IPS-NIHi7 (cell line): ENCODE measurements around the gene CLCN1.
"Not testable (repeated sequence)": the region's sequence is repeated elsewhere in the genome, so short reads cannot be mapped to it uniquely, and the experiment has no call there.

Source experiments
- DNase-seq: peaks from one replicate; pipeline ENCODE4 v3.0.0; 2012; ENCODE audit warnings: mixed read lengths; ENCODE audit errors: extremely low spot score

CLCN1 gene

DNA sequence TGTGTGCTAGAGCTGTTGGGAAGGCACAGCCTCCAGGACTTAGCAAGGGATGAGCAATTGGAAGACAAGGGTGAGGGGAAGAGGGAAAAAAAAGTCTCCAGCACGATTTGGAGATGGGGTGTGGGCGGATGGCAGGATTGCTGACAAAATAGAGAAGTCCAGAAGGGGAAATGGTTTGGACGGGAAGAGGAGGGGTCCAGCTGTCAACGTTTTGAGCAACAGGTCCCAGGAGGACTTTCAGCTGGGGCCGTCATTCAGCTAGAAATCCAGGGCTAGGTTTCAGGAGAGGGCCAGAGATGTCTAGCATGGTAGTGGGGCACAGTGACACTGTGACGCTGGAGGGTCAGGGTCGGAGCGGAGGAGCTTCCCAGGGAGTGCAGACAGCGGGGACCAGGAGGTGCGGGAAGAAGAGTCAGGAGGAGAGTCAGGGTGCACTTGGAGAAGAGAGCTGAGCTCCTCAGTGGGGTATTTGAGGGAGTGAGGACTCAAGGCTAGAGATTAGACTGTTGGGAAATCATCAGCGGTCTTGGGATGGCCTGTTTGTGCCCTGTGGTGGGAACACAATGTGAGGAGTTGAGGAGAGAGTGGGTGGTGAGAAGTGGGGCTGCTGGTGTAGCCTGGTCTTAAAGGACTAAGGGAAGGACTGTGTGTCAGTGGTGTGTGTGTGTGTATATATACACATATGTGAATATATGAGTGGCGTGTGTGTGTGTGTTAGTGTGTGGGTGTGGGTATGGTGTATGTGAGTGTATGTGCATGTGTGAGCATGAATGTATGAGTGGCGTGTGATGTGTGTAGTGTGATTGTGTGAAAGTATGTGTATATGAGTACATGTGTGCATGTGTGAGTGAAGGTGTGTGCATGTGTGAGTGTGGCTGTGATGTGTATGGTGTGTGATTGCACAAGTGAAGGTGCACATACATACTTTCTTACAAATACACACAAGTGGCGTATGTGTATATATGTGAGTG lies 69.0 kb downstream of the CLCN1 start:
- DNase-seq: no peak

DNA sequence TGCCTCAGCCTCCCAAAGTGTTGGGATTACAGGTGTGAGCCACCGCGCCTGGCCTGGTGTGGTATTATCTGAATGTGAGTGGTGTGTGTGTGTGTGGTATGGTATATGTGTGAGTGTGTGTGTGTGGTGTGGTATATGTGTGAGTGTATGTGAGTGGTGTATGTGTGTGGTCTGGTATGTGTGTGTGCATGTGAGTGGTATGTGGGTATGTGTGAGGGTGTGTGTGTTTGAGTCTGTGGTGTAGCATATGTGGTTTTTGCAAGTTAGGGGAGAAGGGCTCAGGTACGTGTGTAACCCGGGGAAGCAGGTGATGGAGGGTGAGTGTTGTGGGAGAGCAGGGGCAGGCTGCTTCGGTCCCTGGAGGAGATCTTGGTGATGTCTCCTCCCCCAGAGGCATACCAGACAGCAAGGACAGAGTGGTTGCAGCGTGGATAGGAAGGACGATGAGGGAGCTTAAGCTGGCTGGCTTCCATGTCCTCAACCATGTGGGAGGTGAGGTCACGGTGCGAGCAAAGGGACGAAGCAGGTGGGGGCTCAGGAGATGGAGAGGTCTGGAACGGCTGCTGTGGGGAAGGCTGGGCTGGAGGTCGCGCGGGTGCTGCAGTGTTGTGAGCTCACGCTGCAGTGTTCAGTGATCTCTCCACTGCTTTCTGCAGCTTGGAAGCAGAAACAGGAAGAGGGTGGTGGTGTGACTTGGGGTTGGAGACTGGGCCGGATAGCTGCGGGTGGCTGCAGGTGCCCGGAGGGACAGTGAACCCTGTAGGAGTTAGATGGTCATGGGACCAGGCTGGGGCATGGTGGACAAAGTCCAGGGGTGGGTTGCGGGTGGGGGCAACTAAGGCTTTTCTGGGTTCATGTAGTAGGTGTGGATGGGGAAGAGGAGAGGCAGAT lies 70.2 kb downstream of the CLCN1 start:
- no peak for DNase-seq

- DNase-seq: no peak
These were observed 71.5 kb downstream of the CLCN1 start for GRCh38 chr7:143387156-143387975.

- no peak for DNase-seq
These were observed 72.1 kb downstream of the CLCN1 start for GRCh38 chr7:143388051-143388450.

DNA sequence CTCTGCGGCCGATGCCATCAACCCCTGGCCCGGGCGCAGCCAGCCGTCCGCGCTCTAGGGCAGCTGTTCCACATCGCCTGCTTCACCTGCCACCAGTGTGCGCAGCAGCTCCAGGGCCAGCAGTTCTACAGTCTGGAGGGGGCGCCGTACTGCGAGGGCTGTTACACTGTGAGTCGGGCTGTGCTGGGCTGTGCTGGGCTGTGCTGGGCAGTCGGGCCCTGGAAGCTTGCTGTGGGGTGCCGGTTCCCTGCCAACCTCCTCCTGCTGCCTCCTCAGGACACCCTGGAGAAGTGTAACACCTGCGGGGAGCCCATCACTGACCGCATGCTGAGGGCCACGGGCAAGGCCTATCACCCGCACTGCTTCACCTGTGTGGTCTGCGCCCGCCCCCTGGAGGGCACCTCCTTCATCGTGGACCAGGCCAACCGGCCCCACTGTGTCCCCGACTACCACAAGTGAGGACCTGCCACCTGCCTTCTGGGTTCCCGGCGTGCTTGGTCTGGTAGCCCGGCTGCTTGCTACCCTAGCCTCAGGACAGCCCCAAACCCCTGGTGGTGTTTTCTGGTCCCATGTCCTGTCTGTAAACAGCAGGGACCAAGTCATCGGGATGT lies 72.7 kb downstream of the CLCN1 start:
- DNase-seq: no peak

GRCh38 chr7:143389316-143390103 lies 73.6 kb downstream of the CLCN1 start:
- DNase-seq: no peak

GRCh38 chr7:143390104-143390772 lies 74.3 kb downstream of the CLCN1 start:
- DNase-seq: no peak

- no peak for DNase-seq
These were observed 74.9 kb downstream of the CLCN1 start for GRCh38 chr7:143390773-143391317.

DNA sequence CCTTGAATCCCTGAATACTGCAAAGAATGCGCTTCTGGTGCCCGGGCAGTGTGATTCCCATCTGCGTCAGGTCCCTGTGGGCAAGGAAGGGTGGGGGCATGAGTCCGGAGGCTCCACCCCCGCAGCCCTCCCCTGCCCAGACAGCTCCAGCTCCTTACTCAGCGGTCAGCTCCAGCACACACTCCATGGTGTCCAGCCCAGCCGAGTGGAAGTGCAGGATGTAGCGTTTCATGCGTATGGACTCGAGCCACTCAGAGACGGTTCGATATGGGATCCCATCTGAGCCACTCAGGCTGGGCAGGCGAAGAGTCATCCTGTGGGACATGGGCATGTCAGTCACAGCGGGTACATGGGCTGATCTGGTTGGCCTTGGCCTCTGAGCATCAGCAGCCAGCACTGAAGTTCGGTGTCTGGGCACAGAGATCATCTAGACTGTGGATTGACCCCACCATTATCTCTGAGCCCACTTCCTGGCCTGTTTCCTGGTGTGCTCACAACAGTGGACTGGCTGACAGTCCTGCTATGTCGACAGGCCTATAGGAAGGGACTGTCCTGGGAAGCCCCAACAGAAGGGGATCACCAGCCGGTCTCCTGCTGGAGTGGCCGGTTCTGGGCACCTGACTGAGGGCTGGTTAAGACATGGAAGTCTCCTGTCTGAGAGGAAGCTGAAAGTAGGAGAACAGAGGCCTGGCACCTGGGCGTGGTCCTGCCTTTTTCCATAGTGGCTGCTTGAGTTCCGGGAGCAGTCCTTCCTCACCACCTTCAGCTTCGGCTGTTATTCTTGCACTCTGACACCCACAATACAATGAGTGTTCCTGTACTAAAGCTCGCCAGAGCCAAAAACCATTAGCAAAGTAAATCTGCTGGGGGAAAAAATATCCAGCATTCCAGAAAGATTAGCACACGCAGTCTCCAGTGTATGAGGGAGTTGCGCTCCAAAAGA lies 75.8 kb downstream of the CLCN1 start:
- DNase-seq: no peak

DNA sequence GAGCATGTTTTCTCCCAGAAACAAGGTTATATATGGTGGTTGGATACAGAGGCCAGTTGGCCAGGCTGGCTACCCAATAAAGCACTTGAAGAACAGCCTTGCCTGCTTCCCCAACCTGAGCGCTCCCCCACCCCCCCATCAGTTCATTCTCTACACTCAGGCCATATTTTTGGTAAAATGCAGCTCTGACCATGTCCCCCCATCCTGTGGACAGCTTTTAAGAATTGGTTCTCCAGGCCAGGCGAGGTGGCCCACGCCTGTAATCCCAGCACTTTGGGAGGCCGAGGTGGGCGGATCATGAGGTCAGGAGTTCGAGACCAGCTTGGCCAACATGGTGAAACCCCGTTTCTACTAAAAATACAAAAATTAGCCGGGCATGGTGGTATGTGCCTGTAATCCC lies 76.5 kb downstream of the CLCN1 start:
- not testable (repeated sequence) for DNase-seq

- no peak for DNase-seq
These were observed 77.0 kb downstream of the CLCN1 start for GRCh38 chr7:143392875-143393266.

GRCh38 chr7:143393267-143394041 lies 77.5 kb downstream of the CLCN1 start:
- DNase-seq: no peak

GRCh38 chr7:143394068-143394467 lies 78.2 kb downstream of the CLCN1 start:
- no peak for DNase-seq

GRCh38 chr7:143394777-143395176 lies 78.9 kb downstream of the CLCN1 start:
- DNase-seq: no peak

GRCh38 chr7:143395187-143396149 lies 79.6 kb downstream of the CLCN1 start:
- no peak for DNase-seq

GRCh38 chr7:143396182-143396581 lies 80.3 kb downstream of the CLCN1 start:
- DNase-seq: no peak
